GM12873 (cell line): ENCODE results near the gene MTARC2.

ENCODE experiments used
- TF ChIP-seq, protein P1 (sequence below): IDR thresholded peaks from 2 replicates; pipeline ENCODE4 v1.5.1; 2012; ENCODE audit warnings: low read depth, mild to moderate bottlenecking, moderate library complexity, low read length, control low read depth; ENCODE audit not compliant: insufficient read depth; ENCODE audit errors: missing control alignments

The MTARC2 gene

DNA sequence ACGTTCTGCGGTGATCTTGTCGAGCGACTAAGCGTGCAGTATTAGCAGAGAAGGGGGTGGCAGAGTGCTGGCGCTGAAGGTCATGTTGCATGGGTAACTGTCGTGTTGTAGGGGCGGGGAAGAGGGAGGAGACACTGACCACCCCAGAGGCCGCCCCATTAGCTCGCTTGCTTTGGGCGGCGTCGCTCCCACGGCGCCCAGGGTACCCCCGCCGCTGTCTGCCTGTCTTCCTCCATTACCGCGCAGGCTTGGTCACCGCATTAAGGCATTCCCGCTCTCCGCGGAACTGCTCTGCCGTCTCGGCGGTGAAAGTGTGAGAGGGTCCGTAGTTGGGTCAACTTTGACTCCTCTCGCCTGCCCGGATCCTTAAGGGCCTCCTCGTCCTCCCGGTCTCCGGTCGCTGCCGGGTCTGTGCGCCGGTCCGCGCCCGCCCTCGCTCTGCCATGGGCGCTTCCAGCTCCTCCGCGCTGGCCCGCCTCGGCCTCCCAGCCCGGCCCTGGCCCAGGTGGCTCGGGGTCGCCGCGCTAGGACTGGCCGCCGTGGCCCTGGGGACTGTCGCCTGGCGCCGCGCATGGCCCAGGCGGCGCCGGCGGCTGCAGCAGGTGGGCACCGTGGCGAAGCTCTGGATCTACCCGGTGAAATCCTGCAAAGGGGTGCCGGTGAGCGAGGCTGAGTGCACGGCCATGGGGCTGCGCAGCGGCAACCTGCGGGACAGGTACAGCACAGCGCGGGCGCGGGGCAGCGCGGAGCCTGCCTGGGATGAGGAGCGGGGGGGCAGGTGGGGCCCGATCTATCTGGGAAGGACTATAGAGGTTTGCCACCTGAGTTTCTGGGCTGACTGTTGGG, at the start of gene MTARC2:
MTARC2 (plus strand) TSS at position 234 of the 846 bp plus-strand sequence; CDS start at position 444, 210 bp downstream.
- TF ChIP-seq, protein P1, sequence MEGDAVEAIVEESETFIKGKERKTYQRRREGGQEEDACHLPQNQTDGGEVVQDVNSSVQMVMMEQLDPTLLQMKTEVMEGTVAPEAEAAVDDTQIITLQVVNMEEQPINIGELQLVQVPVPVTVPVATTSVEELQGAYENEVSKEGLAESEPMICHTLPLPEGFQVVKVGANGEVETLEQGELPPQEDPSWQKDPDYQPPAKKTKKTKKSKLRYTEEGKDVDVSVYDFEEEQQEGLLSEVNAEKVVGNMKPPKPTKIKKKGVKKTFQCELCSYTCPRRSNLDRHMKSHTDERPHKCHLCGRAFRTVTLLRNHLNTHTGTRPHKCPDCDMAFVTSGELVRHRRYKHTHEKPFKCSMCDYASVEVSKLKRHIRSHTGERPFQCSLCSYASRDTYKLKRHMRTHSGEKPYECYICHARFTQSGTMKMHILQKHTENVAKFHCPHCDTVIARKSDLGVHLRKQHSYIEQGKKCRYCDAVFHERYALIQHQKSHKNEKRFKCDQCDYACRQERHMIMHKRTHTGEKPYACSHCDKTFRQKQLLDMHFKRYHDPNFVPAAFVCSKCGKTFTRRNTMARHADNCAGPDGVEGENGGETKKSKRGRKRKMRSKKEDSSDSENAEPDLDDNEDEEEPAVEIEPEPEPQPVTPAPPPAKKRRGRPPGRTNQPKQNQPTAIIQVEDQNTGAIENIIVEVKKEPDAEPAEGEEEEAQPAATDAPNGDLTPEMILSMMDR: no peak

GRCh38 chr1:220698607-220699016, 49.5 kb upstream of the MTARC2 start:
- TF ChIP-seq, protein P1: no peak

DNA sequence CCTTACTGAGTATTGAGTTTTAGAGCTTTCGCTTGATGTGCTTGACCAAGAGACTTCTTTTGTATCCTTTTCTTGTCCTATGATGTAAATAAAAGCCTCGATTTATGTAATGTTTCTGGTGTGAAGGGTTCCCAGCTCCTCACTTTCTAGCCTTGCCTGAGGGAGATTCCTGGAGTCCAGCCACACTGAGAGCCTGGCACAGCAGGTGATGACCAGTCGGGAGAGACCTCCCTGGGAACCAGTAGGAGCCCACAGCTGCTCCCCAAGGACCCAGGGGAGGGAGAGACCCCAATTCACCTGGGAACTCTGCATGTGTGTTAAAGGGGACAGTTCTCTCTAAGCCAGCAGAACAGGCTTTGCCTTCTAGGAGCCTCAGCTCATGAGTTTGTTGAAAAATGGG, 49.1 kb upstream of the MTARC2 start:
- TF ChIP-seq, protein P1: no peak

- TF ChIP-seq, protein P1: no peak
These were observed 47.5 kb upstream of the MTARC2 start for GRCh38 chr1:220700556-220701179.

DNA sequence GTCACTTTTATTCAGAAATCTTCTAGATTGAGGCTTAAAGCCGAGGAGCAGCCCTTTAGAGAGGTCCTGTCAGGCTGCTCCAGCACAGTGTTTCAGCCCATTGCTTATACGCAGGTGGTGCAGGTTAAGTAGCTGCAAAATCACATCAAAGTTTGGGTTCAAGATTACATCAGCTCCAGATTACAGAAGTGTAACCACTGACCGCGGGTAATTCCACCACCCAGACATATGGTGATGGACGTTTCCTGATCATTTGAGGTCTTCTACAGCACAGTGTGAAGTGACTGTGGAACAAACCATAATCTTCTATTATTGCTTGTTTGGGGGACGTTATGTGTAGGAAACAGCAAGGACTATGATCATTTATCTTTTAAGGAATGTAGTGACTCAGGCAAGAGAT, 46.1 kb upstream of the MTARC2 start:
- TF ChIP-seq, protein P1: no peak

DNA sequence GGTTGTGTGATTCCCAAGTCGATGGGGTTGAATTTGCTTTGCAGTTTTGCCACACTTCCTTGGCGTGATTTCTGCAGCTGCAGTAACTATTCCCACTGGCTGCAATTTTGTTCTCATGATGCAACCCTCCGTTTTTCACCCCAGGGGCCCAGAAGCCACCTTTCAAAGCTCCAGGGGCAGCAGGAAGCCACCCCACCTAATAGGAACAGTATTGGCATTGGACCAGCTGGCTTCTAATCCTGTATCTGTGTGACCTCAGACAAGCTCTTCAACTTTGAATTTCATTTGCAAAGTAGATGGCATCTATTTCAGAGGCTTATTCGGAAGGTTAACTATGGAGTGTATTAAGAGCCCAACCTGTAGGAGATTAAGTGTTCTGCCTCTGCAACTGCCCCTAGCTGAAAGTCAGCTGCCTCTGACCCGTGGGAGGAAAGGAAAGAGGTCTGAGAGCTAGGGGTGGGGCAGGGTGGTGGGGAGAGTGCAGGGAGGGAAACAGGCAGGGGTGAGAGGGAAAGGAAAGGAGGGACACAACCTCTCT, 45.3 kb upstream of the MTARC2 start:
- TF ChIP-seq, protein P1: no peak

- TF ChIP-seq, protein P1: no peak
These were observed 44.8 kb upstream of the MTARC2 start for GRCh38 chr1:220703305-220703704.
